Liver (tissue), 9 donors: ENCODE results near the gene FTO. TPM values are rescaled to one million over a fixed set of nuclear protein-coding genes. Genes with fewer than 3 reads are reported as not detected.

Source experiments
- DNase-seq: peaks from one replicate; pipeline ENCODE4 v3.0.0-alpha.2; 2017; ENCODE audit warnings: low spot score
- H3K27ac ChIP-seq, 2 donors: one replicate each; pipeline ENCODE4 v1.7.0; 2013; ENCODE audit warnings: inconsistent platforms in 2 of 2, low read length in 2 of 2, control low read depth in 1 of 2, low read depth in 1 of 2, mild to moderate bottlenecking in 1 of 2
- H3K27me3 ChIP-seq, 4 donors: one replicate each; pipeline versions ENCODE4 v1.6.1 to v1.7.0; 2013; ENCODE audit warnings: low read length in 3 of 4, inconsistent platforms in 1 of 4, mild to moderate bottlenecking in 1 of 4, moderate library complexity in 1 of 4; ENCODE audit not compliant: control insufficient read depth in 4 of 4, insufficient read depth in 4 of 4
- H3K36me3 ChIP-seq, 4 donors: one replicate each; pipeline versions ENCODE4 v1.6.1 to v1.7.0; 2013; ENCODE audit warnings: low read length in 3 of 4, mild to moderate bottlenecking in 3 of 4, low read depth in 1 of 4, moderate library complexity in 1 of 4; ENCODE audit not compliant: control insufficient read depth in 4 of 4, insufficient read depth in 3 of 4
- H3K4me1 ChIP-seq, 4 donors: one replicate each; pipeline versions ENCODE4 v1.6.1 to v1.7.0; 2013; ENCODE audit warnings: low read length in 3 of 4, mild to moderate bottlenecking in 3 of 4, moderate library complexity in 1 of 4; ENCODE audit not compliant: control insufficient read depth in 4 of 4, insufficient read depth in 4 of 4
- H3K4me3 ChIP-seq, 3 donors: one replicate each; pipeline versions ENCODE4 v1.6.1 to v1.7.0; 2013; ENCODE audit warnings: low read length in 3 of 3, control low read depth in 1 of 3, low read depth in 1 of 3, mild to moderate bottlenecking in 1 of 3
- H3K9ac ChIP-seq, 2 donors: one replicate each; pipeline ENCODE4 v1.7.0; 2013; ENCODE audit warnings: low read length in 2 of 2, mild to moderate bottlenecking in 2 of 2, moderate library complexity in 2 of 2, control low read depth in 1 of 2, low read depth in 1 of 2
- H3K9me3 ChIP-seq, 4 donors: one replicate each; pipeline versions ENCODE4 v1.6.1 to v1.7.0; 2013; ENCODE audit warnings: low read length in 3 of 4; ENCODE audit not compliant: control insufficient read depth in 4 of 4
- ATF3 ChIP-seq: IDR thresholded peaks from 2 replicates; pipeline ENCODE4 v1.6.1; 2016; ENCODE audit warnings: antibody characterized with exemption
- CTCF ChIP-seq: fragments of 150-350 bp; IDR thresholded peaks from 2 replicates; pipeline ENCODE4 v1.5.1; 2017; ENCODE audit warnings: improper control_type of control experiment, low read depth, low read length; ENCODE audit not compliant: missing input control
- EGR1 ChIP-seq, 2 donors: IDR thresholded peaks; 2 replicates each; pipeline ENCODE4 v1.6.1; 2016 to 2018; ENCODE audit warnings: antibody characterized with exemption in 2 of 2, low read depth in 2 of 2
- FOXA2 ChIP-seq: IDR thresholded peaks from 2 replicates; pipeline ENCODE4 v1.6.1; 2016; ENCODE audit warnings: antibody characterized with exemption
- GABPA ChIP-seq, 2 donors: IDR thresholded peaks in 1 of 2; conservative IDR thresholded peaks in 1 of 2; 2 replicates each; pipeline ENCODE4 v1.6.1; 2016; ENCODE audit warnings: antibody characterized with exemption in 2 of 2, mild to moderate bottlenecking in 1 of 2, moderate library complexity in 1 of 2
- HNF4G ChIP-seq: IDR thresholded peaks from 2 replicates; pipeline ENCODE4 v1.6.1; 2016; ENCODE audit warnings: antibody characterized with exemption
- JUND ChIP-seq, 2 donors: IDR thresholded peaks; 2 replicates each; pipeline ENCODE4 v1.6.1; 2016; ENCODE audit warnings: antibody characterized with exemption in 2 of 2
- MAX ChIP-seq: IDR thresholded peaks from 2 replicates; pipeline ENCODE4 v1.6.1; 2016; ENCODE audit warnings: antibody characterized with exemption
- NR2F2 ChIP-seq: IDR thresholded peaks from 2 replicates; pipeline ENCODE4 v1.6.1; 2016; ENCODE audit warnings: antibody characterized with exemption
- RAD21 ChIP-seq, 2 donors: IDR thresholded peaks; 2 replicates each; pipeline ENCODE4 v1.6.1; 2016; ENCODE audit warnings: antibody characterized with exemption in 2 of 2, mild to moderate bottlenecking in 2 of 2
- REST ChIP-seq: IDR thresholded peaks from 2 replicates; pipeline ENCODE4 v1.6.1; 2016; ENCODE audit warnings: antibody characterized with exemption, mild to moderate bottlenecking
- RXRA ChIP-seq, 2 donors: IDR thresholded peaks; 2 replicates each; pipeline ENCODE4 v1.6.1; 2017 to 2018; ENCODE audit warnings: antibody characterized with exemption in 2 of 2, mild to moderate bottlenecking in 1 of 2
- SP1 ChIP-seq: IDR thresholded peaks from 2 replicates; pipeline ENCODE4 v1.6.1; 2018; ENCODE audit warnings: antibody characterized with exemption, mild to moderate bottlenecking
- YY1 ChIP-seq: IDR thresholded peaks from 2 replicates; pipeline ENCODE4 v1.6.1; 2016; ENCODE audit warnings: antibody characterized with exemption, mild to moderate bottlenecking
- ZBTB33 ChIP-seq: IDR thresholded peaks from 2 replicates; pipeline ENCODE4 v1.6.1; 2016; ENCODE audit warnings: antibody characterized with exemption
- WGBS: extraction: QIAGEN DNeasy Blood & Tissue Kit; methylation state at CpG from one replicate; pipeline ENCODE4 v1.1.7; 2013; 5-methylcytosine and 5-hydroxymethylcytosine counted together
- polyA plus RNA-seq, 2 donors: library from polyadenylated mRNA; stranded (reverse) in 1 of 2; unstranded in 1 of 2; fragments of 200-250 nt in 1 of 2; fragments of >200 nt in 1 of 2; fragmentation: Nextera tagmentation in 1 of 2; extraction: Ambion mirVana in 1 of 2; gene quantifications; one replicate each; pipeline versions ENCODE4 v1.2.1 to v1.2.3, GENCODE V29; 2013 to 2015
- total RNA-seq, 2 donors: library from RNA; depleted of rRNA; stranded (reverse); fragments of >200 nt; gene quantifications; one replicate each; pipeline ENCODE4 v1.2.3, GENCODE V29; 2014
- donor health status: healthy.
- donor health status: healthy.
- donor health status: healthy.
- donor health status: healthy.
- donor health status: healthy.

Gene FTO
- total and polyA plus RNA-seq, 4 donors, result 12.0 to 54.2 (median 24.6) TPM

GRCh38 chr16:53958341-53958880 is 254.5 kb downstream of the FTO start:
- no peaks in the 10 kb centered on the region for H3K27me3 ChIP-seq
- DNase-seq, result no peak
- TF ChIP-seq SP1, result no peak
- no peak for TF ChIP-seq MAX
- TF ChIP-seq RAD21 (IDR thresholded peaks at IDR 0.05), result no peak
- TF ChIP-seq ATF3, result no peak
- no peak for TF ChIP-seq NR2F2
- TF ChIP-seq GABPA (IDR thresholded peaks at IDR 0.05 in 1 of 2, conservative IDR thresholded peaks at IDR 0.05 in 1 of 2), result no peak
- TF ChIP-seq FOXA2, result no peak
- no peak for TF ChIP-seq RXRA (IDR thresholded peaks at IDR 0.05)
- no peak for TF ChIP-seq REST
- no peak for TF ChIP-seq EGR1 (IDR thresholded peaks at IDR 0.05; ENCODE audit: low read depth in 2 of 2)
- TF ChIP-seq YY1, result no peak
- TF ChIP-seq CTCF, result no peak
- TF ChIP-seq ZBTB33, result no peak
- TF ChIP-seq HNF4G, result no peak
- TF ChIP-seq JUND (IDR thresholded peaks at IDR 0.05), result no peak
- no peak overlapping the region for H3K27ac ChIP-seq
- H3K4me1 ChIP-seq, result peaks cover 0 to 13% (median 6%) of the 10 kb centered on the region in 4 donors
- no peak overlapping the region for H3K4me3 ChIP-seq
- H3K9ac ChIP-seq, result no peak overlapping the region
- 92% methylated on average over 10 of the region's 10 CpGs for WGBS
- no peaks in the 10 kb centered on the region for H3K36me3 ChIP-seq
- H3K9me3 ChIP-seq, result no peaks in the 10 kb centered on the region
